D721Med (cell line): ENCODE data around the gene ADIPOR2.

Source experiments
- DNase-seq: peaks from one replicate; pipeline ENCODE4 v3.0.0; 2011; ENCODE audit warnings: low spot score; ENCODE audit not compliant: insufficient read length
- FAIRE-seq: peaks from 2 replicates; lab custom pipeline; 2011; peaks lifted over from hg19 to GRCh38; lab: Jason Lieb, UNC
- TF ChIP-seq, protein P1 (sequence below): IDR thresholded peaks from 2 replicates; pipeline ENCODE4 v1.5.1; 2012; ENCODE audit warnings: mild to moderate bottlenecking, control low read depth; ENCODE audit not compliant: insufficient read depth; ENCODE audit errors: missing control alignments

ADIPOR2 gene

DNA sequence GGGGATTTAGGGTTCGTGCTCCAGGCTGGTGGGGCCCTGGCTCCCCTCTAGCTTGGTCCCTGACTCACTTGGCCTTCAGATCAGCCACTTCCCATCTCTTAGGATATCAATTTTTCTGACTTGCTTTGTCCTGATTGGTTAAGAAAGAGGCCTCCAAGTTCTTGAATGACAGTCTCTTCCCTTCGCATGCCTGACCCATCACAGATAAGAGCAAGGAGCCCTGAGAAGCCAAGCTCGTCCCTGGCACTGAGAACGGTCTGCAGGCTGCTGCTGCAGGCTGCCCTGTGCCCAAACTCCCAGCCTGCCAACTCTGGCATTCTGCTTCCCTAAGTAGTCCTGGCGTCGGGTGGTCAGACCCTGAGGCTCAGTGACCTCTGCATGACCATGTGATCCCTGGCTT, 128.7 kb downstream of the ADIPOR2 start:
- TF ChIP-seq, protein P1, sequence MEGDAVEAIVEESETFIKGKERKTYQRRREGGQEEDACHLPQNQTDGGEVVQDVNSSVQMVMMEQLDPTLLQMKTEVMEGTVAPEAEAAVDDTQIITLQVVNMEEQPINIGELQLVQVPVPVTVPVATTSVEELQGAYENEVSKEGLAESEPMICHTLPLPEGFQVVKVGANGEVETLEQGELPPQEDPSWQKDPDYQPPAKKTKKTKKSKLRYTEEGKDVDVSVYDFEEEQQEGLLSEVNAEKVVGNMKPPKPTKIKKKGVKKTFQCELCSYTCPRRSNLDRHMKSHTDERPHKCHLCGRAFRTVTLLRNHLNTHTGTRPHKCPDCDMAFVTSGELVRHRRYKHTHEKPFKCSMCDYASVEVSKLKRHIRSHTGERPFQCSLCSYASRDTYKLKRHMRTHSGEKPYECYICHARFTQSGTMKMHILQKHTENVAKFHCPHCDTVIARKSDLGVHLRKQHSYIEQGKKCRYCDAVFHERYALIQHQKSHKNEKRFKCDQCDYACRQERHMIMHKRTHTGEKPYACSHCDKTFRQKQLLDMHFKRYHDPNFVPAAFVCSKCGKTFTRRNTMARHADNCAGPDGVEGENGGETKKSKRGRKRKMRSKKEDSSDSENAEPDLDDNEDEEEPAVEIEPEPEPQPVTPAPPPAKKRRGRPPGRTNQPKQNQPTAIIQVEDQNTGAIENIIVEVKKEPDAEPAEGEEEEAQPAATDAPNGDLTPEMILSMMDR = no peak
- DNase-seq (no peak), FAIRE-seq (no peak)

DNA sequence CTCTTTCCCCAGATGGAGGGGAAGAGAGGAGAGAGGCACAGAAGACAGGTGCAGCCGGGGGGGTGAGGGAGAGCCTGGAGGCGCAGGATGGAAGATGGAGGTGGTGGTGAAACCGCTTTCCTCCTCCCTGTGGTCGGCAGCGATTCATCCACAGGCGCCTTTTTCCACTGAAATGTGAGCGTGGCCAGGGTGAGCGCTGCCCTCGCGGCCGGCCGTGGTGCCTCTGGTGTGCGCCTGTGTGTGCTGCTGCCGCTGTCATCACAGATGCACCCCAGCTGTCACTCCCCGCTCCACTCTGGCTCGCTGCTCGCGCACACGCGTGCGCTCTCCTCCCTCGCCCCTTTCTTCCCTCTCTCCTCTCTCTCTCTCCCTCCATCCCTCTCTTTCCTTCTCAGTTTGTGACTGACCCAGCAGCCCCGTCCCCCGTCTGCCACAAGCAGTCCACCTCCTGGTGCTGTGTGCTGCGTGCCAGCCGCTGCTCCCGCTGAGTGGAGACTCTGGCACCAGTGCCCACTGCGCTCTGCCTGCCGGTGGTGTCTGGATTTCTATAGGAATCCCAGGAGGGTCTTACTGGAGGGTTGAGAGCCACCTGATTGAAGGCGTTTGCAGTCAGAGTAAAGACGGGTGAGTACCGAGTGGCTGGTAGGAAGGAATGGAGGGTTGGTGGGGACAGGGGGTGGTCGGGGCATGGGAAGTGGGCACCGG, 129.5 kb downstream of the ADIPOR2 start, which contains the start of gene LRTM2:
TSS of gene LRTM2 (plus strand) at position 375 of the 705 bp plus-strand sequence. CDS start 7,584 bp downstream, outside the sequence.
- DNase-seq (no peak), FAIRE-seq (no peak)
- TF ChIP-seq, protein P1 = no peak

DNA sequence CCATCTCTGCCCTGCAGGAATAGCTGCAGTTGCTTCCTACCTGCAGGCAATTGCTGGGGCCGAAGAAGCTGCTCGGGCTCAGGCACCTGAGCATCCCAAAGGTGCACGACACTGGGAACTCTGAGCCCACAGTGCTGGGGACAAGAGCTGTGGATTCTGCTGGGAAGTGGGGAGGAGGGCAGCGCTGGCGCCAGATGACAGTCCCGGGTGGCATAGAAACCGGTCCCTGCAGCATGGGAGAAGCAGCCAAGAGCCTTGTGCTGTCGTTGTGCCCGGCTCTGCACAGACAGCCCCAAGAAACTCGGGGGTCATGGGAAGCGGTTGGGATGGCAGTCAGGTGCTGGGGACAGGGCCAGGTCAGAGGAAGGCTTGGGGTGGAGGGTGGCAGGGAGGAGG, 130.0 kb downstream of the ADIPOR2 start:
- DNase-seq = no peak
- TF ChIP-seq, protein P1 = no peak
- no peak for FAIRE-seq

DNA sequence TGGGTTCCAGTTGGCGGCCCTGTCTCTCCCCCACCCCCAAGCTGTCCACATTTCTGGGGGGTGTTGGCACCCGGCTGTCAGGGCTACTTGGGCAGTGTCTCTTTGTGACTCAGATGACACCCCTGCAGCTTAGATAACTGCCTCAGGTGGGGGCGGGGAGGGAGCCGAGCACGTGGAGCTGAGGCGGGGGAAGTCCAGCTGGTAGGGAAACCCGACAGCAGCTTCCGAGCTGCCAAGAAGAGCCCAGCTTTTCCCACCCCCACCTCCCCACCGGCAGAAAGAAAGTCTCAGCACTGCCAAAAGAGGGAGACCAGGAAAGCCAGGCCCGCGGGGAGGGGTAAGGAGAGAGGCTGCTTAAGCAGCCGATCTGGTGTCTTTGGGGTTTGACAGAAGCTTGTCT, 130.9 kb downstream of the ADIPOR2 start:
- no peak for DNase-seq
- TF ChIP-seq, protein P1 = no peak
- FAIRE-seq = no peak

DNA sequence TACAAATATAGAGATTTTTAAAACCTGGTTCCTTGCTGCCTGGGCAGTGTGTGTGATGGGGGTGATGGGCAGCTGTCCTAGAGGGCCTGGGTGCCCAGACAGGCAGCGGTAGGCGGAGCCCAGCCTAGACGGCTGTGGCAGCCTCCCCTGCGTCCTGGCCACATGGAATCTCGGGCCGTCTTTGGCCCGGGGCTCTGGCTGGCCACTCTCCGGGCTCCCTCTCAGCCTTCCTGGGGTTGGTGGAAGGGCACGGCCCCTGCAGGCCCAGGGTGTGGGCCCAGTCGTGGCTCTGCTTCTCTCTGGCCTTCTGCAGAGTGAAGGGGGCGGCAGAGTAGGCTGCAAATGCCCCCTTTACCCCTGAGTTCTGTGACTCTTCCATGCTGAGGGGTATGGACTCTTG, 131.8 kb downstream of the ADIPOR2 start:
- no peak for FAIRE-seq
- TF ChIP-seq, protein P1 = no peak
- DNase-seq = no peak

DNA sequence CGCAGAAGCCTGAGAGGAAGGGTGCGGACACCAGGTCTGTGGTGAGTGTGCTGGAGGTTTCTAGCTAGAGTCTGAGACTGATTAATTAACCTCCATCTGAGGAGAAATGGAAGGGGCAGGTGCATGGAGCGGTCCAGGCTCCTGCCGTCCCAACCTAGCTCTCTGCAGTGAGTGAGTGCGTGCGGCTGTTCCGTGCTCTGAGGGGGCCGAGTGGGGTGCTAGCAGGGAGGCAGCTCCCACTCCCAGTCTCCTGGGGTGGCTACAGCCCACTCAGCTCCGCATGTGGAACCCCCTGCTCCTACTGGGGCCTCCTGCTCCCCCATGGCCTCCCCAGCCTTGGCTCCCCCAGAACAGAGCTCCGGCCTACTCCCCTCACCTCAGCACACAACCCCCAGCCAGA, 132.4 kb downstream of the ADIPOR2 start:
- no peak for DNase-seq
- FAIRE-seq = no peak
- TF ChIP-seq, protein P1 = no peak

DNA sequence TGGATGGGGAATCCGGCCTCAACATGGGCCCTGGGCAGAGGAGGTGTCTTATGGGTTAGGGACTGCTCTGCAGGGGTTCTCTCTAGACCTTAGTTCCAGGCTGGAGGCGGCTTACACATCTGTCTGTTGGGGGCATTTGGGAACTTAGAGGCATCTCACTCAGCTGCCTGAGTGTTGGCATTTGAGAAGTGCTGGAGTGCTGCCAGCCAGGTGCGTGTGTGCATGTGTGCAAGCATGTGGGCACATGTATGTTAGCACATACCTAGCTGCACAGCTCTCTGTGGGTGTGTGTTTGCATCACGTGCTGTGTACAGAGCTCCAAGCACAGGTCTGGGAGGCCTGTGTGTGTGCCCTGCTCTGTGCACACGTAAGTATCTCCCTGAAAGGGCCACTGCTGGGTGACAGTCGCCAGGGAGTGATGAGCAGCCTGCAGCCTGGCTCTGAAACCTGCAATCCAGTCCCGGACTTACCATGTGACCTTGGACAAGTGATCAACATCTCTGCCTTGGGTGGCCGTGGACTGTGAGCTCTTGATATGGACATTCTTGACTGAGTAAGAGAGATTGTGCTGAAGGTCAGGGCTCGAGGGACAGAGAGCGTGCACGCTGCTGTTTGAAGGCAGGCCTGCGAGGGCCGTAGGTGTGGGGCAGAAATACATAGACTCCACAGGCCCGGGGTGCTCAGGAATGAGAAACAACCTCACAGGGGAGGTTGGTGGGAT, 134.7 kb downstream of the ADIPOR2 start:
- TF ChIP-seq, protein P1 = no peak
- FAIRE-seq = no peak
- no peak for DNase-seq
